ENCODE measurements around the gene CA12.

CA12 gene

DNA sequence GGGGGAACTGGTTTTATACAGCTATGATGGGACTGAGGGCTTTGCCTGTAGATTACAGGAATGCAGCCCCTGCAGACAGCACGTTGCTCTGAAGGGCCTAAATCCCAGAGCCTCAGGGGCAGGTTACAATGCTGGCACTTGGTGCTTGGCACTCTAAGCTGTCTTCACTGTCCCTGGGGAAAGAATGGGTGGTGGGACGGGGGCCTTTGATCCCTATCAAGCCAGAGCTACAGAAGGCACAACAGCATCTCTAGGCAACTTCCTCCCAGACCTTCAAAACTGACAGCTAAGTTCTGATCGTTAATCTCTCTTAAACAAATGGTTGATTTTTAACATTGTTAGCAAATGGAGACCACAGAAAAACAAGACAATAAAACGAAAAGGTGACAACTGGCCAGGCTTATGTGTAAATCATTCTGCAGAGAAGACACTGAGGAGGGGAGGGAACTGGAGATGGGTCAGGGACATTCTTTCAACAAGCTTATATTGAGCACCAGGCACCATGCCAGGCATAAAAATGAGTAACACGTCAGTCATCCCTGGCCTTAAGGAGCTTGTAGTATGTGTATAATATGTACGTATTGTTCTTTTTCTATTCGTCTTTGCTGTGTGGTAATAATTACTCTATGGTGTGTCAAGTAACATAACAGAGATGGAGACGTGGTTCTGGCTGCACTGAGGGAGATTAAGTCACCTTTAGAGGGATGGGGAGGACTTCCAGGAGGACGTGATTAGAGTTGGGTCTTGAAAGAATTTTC is 49.1 kb downstream of the CA12 start:
- no peak for DNase-seq

DNA sequence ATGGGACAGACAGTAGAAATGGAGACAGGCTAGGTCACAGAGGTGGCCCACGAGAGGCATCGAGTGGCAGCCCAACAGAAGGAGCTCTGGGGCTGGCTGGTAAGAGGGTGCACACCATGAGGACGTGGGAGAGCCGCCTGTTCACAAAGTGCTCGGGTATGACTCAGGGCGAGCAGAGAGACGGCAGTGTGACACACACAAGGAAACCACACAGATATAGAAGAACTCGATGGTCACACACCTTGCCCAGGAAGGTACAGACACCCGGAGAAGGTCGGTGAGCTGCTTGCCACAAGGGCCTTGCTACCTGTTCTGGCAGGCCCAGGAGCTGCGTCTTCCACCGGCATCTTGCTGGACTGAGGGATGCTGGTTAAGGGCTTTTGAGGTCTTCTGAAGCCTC is 50.2 kb downstream of the CA12 start:
- DNase-seq = no peak

DNA sequence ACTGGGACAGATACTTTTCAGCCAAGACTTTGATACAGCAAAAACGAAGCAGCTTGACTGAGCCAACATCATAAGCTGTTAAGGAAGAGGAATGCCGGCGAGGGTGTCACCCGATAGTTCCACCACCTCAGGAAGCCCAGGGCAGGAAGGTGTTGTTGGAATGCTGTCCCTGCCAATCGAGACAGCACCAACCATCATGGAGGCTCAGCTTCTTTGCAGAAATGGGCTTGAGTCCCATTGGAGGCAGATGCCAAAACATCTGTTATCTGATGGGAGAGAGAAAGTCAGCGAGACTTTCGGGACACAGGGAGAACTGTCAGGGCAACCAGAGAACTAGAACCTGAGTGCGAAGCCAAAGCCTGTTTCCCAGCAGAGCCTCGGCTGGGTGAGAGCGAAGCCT is 50.7 kb downstream of the CA12 start:
- DNase-seq = no peak

- no peak for DNase-seq
These were observed 51.9 kb downstream of the CA12 start for GRCh38 chr15:63329567-63330350.

GRCh38 chr15:63327648-63328421 is 53.8 kb downstream of the CA12 start:
- no peak for DNase-seq

DNA sequence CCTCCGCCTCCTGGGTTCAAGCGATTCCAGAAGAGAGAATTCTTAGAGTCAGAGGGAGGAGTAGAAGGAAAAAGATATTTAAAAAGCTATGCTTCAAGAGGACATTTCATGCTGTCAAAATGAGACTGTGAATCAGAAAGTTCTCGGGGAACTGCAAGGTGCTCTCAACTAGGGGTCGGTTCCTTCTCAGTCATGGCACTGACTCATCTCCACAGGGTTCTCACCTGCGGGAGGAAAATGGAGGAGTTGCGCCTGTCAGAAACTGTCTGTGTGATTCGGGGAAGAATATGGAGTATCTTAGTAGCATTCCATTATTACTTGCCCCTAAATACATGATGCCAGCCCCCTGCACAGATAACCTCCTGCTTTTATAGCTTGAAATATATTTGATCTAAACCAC is 56.9 kb downstream of the CA12 start:
- no peak for DNase-seq

DNA sequence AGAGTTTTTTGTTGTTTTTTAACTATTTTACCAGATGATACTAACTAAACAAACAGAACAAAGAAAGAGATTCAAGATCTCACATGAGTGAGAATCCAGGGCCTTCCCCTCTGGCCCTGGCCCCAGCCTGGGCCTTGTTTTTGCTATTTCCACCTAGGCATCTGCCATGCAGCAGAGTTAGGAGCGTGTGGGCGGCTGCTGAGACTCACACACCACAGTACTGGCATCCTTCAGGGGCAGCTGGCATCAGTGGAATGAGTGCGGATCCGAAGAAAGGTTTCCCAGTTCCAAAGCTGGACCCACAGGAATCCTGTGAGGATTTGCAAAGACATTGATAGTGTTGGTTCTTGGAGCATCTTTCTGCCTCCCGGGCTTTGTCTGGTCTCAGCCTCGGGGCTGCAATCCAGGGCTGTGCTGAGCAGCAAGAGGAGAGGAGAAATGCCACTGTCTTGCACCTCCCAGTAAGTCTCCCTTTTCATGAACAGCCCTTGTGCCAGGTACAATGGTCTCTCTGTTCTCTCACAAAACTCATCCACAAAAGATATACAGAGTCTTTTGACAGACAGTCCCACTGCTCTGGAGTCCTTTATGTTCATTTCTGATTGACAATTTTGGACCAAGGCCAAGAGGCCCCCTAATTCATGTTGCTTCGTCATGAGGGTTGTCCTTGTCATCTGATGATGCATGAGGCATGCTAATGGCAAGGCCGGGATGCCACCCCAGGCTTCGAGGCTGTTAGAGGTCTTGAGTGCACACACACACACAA is 57.7 kb downstream of the CA12 start:
- no peak for DNase-seq

- no peak for DNase-seq
These were observed 59.1 kb downstream of the CA12 start for GRCh38 chr15:63322541-63322940.

DNA sequence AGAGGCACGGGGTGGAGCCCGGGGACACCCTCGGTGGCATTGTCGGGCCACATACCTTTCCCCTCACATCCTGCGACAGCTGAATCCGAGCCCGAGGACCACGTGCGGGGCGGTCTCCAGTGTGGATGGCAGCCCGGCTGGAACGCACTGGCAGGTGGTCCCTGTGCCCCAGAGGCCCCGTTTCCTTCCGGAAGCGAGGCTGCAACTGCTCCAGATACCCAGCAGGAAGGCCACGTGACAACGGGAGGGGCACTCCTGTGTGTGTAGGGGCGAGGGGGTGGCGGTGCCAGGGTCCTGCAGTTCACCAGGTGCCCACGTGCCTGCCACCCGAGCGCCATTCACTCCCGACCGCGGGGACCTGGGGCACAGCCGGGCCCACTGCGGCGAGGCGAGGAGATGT is 60.2 kb downstream of the CA12 start:
- no peak for DNase-seq

- DNase-seq = peak; percentile 40
These were observed 60.7 kb downstream of the CA12 start for GRCh38 chr15:63320981-63321380.

DNA sequence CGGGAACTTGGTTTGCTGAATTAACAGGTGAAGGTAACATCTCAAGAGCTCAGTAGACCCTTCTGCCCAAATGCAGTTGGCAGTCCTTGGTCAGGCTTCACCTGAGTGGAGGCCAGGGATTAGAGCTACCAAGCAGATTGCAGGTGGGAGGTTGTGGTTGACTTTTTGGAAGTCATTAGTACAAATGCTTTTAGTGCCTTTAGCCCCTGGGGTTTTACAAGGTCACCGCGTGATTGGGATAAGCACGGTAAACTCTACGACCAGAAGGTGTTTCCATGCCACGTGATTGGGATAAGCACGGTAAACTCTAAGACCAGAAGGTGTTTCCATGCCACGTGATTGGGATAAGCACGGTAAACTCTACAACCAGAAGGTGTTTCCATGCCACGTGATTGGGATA is 61.2 kb downstream of the CA12 start:
- DNase-seq = peak; percentile 27

DNA sequence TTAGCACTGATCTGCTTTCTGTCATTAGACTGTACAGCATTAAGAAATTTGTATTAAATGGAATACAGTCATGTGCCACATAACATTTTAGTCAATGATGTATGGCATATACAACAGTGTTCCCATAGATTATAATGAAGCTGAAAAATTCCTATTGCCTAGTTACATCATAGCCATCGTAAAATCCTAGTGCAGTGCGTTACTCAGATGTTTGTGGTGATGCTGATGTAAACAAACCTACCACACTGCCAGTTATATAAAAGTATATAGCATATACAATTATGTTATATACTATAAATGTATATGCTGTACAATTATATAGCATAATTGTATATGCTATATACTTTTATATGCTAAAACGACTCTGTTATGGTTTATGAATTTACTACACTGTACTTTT is 62.6 kb downstream of the CA12 start:
- no peak for DNase-seq

GRCh38 chr15:63318344-63318743 is 63.3 kb downstream of the CA12 start:
- no peak for DNase-seq

DNA sequence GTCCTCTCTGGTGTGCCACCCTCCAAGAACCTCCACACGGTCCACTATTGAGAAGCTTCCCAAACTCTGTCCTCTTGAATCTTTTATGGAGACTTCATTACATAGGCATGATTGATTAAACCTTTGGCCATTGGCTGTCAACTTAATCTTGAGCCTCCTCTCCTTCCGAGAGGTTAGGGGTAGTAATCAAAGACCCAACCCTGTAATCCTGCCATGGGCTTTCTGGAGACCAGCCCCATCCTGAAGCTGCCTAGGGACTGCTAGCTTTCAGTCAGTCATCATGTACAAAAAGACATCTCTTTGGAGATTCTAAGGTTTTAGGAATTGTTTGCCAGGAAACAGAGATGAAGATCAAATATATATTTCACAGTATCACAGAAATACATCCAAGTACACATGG is 67.2 kb downstream of the CA12 start:
- no peak for DNase-seq

GRCh38 chr15:63313825-63314224 is 67.8 kb downstream of the CA12 start:
- DNase-seq = no peak

- no peak for DNase-seq
These were observed 69.4 kb downstream of the CA12 start for GRCh38 chr15:63312286-63312685.

DNA sequence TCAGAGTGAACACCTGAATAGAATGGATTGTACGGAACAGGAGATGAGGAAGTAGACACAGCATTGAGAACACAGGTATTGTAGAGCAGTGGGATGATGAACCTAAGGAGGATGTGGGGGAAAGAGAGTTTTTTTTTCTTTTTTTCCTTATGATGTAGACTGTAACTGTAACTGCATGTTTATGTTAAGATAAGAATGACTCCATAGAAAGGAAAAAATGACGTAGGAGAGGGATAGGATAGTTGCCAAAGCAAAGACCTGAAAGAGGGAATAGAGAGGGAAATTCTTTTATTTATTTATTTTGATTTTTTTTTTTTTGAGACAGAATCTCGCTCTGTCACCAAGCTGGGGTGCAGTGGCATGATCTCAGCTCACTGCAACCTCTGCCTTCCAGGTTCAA is 71.0 kb downstream of the CA12 start:
- no peak for DNase-seq

DNA sequence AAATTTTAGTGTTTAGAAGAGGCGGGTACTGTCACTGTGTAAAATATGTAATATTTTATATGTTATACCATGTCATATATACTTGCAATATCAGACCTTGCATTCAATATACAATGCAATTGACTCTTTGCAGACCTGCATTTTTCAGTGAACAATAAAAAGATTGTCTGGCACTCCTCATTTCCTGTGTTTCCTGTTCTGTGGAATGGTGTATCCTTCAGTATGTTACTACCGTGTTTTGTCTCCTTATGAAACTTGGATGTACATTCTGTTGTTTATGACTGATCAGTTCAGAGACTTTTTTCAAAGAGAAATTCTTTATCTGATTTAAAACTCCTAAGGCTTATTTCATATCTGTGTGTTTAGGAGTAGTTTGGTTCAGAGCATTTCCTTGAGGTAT is 72.7 kb downstream of the CA12 start:
- no peak for DNase-seq

- DNase-seq = no peak
These were observed 73.2 kb downstream of the CA12 start for GRCh38 chr15:63308491-63308890.

- DNase-seq = no peak
These were observed 75.1 kb downstream of the CA12 start for GRCh38 chr15:63306492-63307073.

DNA sequence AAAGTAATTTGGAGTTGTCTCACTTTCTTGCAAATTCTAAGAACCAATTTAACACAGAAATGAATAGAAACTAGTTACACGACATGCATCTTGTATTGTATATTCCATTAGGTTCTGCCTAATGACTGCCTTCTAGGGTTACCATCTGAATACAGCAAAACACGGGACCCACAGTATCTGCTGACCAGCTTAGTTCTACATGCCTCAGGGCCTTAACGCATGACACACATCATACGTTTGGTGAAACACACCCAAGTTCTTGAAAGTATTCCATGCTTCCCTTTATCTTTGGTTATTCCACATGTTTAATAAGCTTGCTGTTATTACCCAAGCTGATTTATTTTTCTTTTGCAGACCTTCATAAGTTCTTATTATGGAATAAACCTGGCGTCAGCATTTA is 76.4 kb downstream of the CA12 start:
- no peak for DNase-seq

- DNase-seq = no peak
These were observed 80.6 kb downstream of the CA12 start for GRCh38 chr15:63301088-63301487.

Measured in NCI-H524 treated with DMSO at 0.1 percent for 48 hours (cell line).